H7 (cell line): ENCODE data around the gene RPS25. TPM values are rescaled to one million over a fixed set of nuclear protein-coding genes. Genes with fewer than 3 reads are reported as not detected.
A peak's percentile ranks its signal among the peaks of the same experiment; 100 is the strongest.
"Not testable (repeated sequence)": the region's sequence is repeated elsewhere in the genome, so short reads cannot be mapped to it uniquely, and the experiment has no call there.

Experiments
- DNase-seq: peaks from one replicate; pipeline ENCODE4 v3.0.0; 2012
- H3K27me3 ChIP-seq: 2 replicates; pipeline ENCODE4 v1.6.0; 2011; ENCODE audit warnings: mild to moderate bottlenecking, low read length; ENCODE audit not compliant: control insufficient read depth, insufficient read depth
- H3K36me3 ChIP-seq: replicated peaks from 2 replicates; pipeline ENCODE4 v1.5.1; 2011; ENCODE audit warnings: low read length; ENCODE audit not compliant: control insufficient read depth, insufficient read depth
- H3K4me3 ChIP-seq: 2 replicates; pipeline ENCODE4 v1.5.1; 2011; ENCODE audit warnings: low read depth, mild to moderate bottlenecking, control low read depth, low read length, moderate library complexity; ENCODE audit not compliant: insufficient read depth
- total RNA-seq: library from RNA; depleted of rRNA; stranded (reverse); fragments of >200 nt; shearing (Covaris generic); gene quantifications from 2 replicates; pipeline ENCODE4 v1.2.3, GENCODE V29; 2014; rRNA removed

The RPS25 gene
- total RNA-seq = 881 and 959 TPM in 2 replicates

- Histone ChIP-seq H3K27me3 (no peaks in the 10 kb centered on the region), H3K36me3 (peaks cover 41% of the 10 kb centered on the region), H3K4me3 (peak within 1 kb of the TSS; percentile 75)
- peak; percentile 95 for DNase-seq
These were observed at the start of gene RPS25, which contains the start of gene TRAPPC4 for GRCh38 chr11:119018074-119018938. TSS of gene RPS25 (minus strand) at chr11:119018343. CDS start at chr11:119018284, 59 bp downstream. TSS of gene TRAPPC4 (plus strand) at chr11:119018766. CDS start at chr11:119018796, 30 bp downstream.

DNA sequence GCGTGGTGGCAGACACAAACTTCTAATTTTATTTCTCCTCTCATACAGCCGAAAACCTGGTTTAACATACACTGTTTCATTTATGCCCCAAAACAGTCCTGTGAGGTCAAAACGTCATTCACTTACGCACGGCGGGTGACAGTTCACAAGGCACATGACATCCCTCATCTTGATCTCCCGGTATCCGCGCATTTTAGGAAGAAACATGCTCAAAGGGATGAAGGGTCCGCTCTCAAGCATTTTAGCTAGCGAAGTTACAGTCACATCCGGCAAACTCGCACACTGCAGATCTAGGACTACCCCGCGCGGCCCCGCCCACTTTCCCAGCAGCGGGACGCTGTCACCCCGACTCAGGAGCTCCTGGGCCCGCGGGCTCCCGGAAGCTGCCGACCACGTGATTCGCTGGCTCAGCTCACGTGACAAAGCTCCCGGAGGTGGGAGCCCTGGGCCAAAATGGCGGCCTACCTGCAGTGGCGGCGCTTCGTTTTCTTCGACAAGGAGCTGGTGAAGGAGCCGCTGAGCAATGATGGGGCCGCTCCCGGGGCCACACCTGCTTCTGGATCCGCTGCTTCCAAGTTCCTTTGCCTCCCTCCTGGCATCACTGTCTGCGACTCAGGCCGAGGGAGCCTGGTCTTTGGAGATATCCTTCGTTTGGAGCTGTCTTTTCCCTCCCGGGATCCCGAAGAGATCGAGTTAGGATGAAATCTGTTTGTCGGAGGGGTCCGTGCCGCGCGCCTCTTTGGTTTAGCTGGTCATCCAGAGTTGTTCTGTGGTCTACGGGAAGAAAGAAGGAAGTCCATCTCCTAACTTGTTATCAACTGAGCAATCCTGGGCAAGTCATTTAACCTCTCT is 49.5 kb upstream of the RPS25 start, which contains the start of gene VPS11:
Gene VPS11, plus strand, starts transcription at position 448 of the 852 bp plus-strand sequence. Its CDS starts 6 bp downstream, at position 454.
- peak within 1 kb of the TSS; percentile 91 for H3K4me3 ChIP-seq
- DNase-seq = peak; percentile 99
- peaks cover 4% of the 10 kb centered on the region; the same call in 1 of the 2 replicates for H3K36me3 ChIP-seq
- no peaks in the 10 kb centered on the region for H3K27me3 ChIP-seq

- Histone ChIP-seq H3K36me3 (peaks cover 2% of the 10 kb centered on the region; the same call in 1 of the 2 replicates), H3K27me3 (no peaks in the 10 kb centered on the region), H3K4me3 (no peak overlapping the region)
- peak; percentile 71 for DNase-seq
These were observed 47.2 kb upstream of the RPS25 start for GRCh38 chr11:119065369-119065768.

GRCh38 chr11:119062779-119063178 is 44.6 kb upstream of the RPS25 start:
- Histone ChIP-seq H3K4me3 (no peak overlapping the region), H3K27me3 (no peaks in the 10 kb centered on the region), H3K36me3 (no peaks in the 10 kb centered on the region)
- no peak for DNase-seq

DNA sequence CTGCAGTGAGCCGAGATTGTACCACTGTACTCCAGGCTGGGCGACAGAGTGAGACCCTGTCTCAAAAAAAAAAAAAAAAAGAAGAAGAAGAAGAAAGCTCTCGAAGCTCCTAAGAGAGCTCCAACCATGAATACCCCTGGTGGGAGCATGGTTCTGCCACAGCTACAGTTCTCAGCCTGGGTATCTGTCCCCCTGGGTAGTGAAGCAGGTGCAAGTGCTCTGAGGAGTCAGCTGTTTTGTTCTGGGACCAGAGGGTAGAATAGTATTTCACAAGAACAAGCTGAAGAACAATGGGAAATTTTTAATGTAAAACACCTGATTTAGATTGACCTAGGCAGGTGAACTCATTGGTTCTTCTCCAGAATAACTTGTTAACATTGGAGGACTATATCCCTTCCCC is 43.1 kb upstream of the RPS25 start:
- Histone ChIP-seq H3K36me3 (no peaks in the 10 kb centered on the region), H3K4me3 (no peak overlapping the region), H3K27me3 (no peaks in the 10 kb centered on the region)
- no peak for DNase-seq

GRCh38 chr11:119059128-119059527 is 41.0 kb upstream of the RPS25 start:
- peaks cover 14% of the 10 kb centered on the region for H3K36me3 ChIP-seq
- not testable (repeated sequence) for H3K4me3 ChIP-seq, DNase-seq, H3K27me3 ChIP-seq

GRCh38 chr11:119057000-119057769 is 39.0 kb upstream of the RPS25 start, which contains the start of gene HYOU1:
TSS of gene HYOU1 (minus strand) at chr11:119057205. CDS start at chr11:119056160, 1,045 bp downstream.
- no peaks in the 10 kb centered on the region for H3K27me3 ChIP-seq

GRCh38 chr11:119056421-119056999 is 38.4 kb upstream of the RPS25 start:
- H3K4me3 ChIP-seq = peak overlapping the region; percentile 83
- peak; percentile 92 for DNase-seq

More at GRCh38 chr11:119057000-119057769, 39.0 kb upstream of the RPS25 start, which contains the start of gene HYOU1:
- Histone ChIP-seq H3K36me3 (peaks cover 30% of the 10 kb centered on the region), H3K4me3 (peak within 1 kb of the TSS; percentile 83)
- DNase-seq = peak; percentile 100

GRCh38 chr11:119055901-119056300 is 37.8 kb upstream of the RPS25 start:
- Histone ChIP-seq H3K27me3 (no peaks in the 10 kb centered on the region), H3K36me3 (peaks cover 43% of the 10 kb centered on the region), H3K4me3 (peak overlapping the region; percentile 83)
- peak; percentile 50 for DNase-seq

More at GRCh38 chr11:119056421-119056999, 38.4 kb upstream of the RPS25 start:
- Histone ChIP-seq H3K36me3 (peaks cover 37% of the 10 kb centered on the region), H3K27me3 (no peaks in the 10 kb centered on the region)

- Histone ChIP-seq H3K4me3 (no peak overlapping the region), H3K27me3 (no peaks in the 10 kb centered on the region), H3K36me3 (peaks cover 48% of the 10 kb centered on the region)
- DNase-seq = no peak
These were observed 36.3 kb upstream of the RPS25 start for GRCh38 chr11:119054418-119054817.

DNA sequence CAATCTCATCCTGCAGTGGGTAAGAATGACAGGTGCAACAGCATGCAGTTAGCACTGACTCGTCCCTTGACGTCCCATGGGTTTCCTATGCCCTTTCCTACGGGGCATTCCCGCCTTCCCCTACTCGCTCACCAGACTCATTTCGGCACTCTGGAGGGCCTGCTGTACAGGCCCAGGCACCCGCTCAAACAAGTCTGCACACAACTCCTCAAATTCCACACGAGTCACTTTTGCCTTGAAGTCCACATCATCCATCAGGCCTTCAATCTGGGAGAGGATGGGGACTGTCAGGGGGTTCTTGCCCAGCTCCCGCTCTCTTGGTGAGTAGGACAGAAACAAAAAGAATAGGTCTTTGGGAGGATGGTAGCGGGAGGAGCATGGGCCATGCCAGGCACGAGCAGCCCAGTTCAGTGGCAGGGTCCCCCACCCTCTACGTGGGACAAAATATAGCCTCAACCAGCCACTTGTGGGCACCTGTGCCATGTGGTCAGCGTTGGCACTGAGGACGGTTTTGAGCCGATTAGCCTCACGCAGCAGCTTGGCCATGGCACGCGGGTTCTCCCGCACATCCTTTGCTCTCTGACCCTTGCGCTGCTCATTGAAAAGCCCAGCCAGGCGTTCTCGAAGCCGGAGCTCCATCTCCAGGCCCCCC is 34.1 kb upstream of the RPS25 start:
- Histone ChIP-seq H3K27me3 (no peaks in the 10 kb centered on the region), H3K4me3 (no peak overlapping the region), H3K36me3 (peaks cover 66% of the 10 kb centered on the region)
- no peak for DNase-seq

GRCh38 chr11:119051440-119052162 is 33.5 kb upstream of the RPS25 start:
- peaks cover 69% of the 10 kb centered on the region for H3K36me3 ChIP-seq
- no peak overlapping the region for H3K4me3 ChIP-seq
- DNase-seq = no peak
- H3K27me3 ChIP-seq = no peaks in the 10 kb centered on the region
